ENCODE results near the gene GP2. TPM values are rescaled to one million over a fixed set of nuclear protein-coding genes. Genes with fewer than 3 reads are reported as not detected.

GP2 gene
- total RNA-seq, 1 donor from 2014 or later: not detected

GRCh38 chr16:20307240-20307671 lies 20.1 kb downstream of the GP2 start:
- DNase-seq (ENCODE audit: low read depth): no peak

DNA sequence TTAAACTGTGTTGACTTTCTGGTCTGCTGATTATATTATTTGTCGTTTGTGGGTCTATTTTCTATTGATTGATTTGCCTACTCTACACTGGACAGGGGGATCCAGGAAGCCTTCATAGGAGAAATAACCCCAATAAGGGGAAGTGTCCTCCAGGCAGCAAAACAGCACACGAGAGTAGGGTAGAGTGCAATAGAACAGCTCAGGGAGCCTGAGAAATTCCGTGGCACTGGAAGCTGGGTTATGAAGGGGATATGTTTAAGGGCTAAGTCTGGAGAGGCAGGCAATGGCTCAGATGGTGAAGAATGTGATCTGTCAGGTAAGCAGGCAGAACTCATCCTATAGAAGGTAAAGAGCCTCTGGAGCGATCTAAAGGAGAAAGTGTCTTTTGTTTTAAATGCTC lies 20.9 kb downstream of the GP2 start:
- DNase-seq (ENCODE audit: low read depth): no peak

DNA sequence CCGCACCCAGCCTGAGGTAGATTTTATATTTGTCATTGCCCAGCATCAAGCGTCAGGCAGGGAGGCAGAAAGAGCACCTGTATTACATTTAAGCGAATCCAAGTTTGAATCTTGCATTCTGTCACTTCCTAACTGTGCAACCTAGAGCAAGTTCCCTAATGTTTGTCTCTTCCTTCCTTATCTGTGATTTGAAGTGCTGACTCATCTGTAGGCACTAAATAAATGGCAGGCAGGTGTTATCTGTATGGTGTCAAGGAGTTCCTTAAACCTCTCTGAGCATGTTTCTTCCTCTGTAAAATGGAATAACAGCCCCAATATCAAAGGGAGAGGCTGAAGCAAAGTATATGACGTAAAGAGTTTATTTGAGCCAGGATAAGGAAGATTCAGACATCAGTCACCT lies 24.3 kb downstream of the GP2 start:
- DNase-seq (ENCODE audit: low read depth): no peak

GRCh38 chr16:20302389-20302788 lies 24.9 kb downstream of the GP2 start:
- no peak for DNase-seq (ENCODE audit: low read depth)

GRCh38 chr16:20301840-20302239 lies 25.5 kb downstream of the GP2 start:
- DNase-seq (ENCODE audit: low read depth): no peak

DNA sequence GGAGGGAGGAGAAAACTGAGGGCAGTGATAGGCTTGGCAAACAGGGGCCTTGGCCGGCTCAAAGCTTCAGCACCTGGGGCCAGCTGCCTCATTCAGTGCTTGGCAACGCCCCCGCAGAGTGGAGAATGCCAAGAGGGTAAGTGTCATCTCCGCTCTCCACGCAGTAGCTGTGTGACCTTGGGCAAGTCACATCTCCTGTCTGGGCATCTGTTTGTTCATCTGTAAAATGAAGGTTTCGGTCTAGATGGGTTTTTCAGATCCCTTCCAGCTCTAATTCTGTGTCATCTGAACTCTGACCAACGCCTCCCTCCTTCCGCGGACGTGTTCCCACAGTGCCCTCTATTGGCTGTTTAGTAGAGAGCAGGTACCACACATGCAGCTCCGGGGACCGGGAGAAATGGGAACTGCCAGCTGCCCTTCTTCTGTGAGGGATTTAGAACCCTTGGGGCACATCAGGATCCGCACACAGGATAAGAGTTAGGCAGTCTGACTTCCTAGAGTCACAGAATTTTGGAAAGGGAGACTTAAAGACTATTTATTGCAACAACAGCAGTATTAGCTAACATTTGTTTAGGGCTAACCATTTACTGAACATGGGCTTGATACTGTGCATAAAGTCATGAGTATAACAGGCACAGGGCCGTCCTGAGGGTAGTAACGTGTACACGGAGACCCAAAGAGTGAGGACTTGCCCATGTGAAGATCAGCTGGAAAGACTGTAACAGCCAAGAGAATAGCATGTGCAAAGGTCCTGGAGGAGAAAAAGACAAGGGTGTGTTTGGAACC lies 26.8 kb downstream of the GP2 start:
- DNase-seq (ENCODE audit: low read depth): peak; percentile 39

DNA sequence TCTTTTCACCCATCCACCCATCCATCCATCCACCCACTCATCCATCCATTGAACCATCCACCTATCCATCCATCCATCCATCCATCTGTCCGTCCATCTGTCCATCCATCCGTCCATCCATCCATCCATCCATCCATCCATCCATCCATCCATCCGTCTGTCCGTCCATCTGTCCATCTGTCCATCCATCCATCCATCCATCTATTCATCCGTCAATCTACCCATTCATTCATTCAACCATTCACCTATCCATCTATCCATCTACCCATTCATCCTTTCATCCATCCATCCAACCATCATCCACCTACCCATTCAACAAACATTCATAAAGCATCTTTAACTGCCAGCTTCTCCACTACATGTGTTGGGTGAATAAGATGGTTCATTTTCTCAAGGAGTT lies 28.9 kb downstream of the GP2 start:
- DNase-seq (ENCODE audit: low read depth): no peak

GRCh38 chr16:20291208-20292206 lies 35.8 kb downstream of the GP2 start:
- no peak for DNase-seq (ENCODE audit: low read depth)

- DNase-seq (ENCODE audit: low read depth): no peak
Measured at GRCh38 chr16:20289571-20289970, 37.7 kb downstream of the GP2 start.

- no peak for DNase-seq (ENCODE audit: low read depth)
Measured at GRCh38 chr16:20285993-20286499, 41.3 kb downstream of the GP2 start.

DNA sequence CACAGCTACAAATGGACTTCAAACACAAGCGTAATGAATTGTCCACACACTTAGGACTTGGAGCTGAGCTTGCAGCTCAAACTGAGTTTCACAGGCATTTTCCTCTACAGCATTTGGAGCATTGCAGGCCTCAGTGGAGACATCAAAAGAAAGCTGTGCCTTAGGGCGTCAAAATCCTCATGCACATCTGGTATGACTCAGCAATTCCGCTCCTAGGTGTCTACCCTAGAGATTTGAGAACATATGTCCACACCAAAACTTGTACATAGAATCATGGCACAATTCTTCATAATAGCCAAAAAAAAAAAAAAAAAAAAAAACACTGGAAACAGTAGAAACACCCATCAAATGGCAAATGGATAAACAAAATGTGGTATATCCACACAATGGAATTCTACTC lies 47.1 kb downstream of the GP2 start:
- no peak for DNase-seq (ENCODE audit: low read depth)

DNA sequence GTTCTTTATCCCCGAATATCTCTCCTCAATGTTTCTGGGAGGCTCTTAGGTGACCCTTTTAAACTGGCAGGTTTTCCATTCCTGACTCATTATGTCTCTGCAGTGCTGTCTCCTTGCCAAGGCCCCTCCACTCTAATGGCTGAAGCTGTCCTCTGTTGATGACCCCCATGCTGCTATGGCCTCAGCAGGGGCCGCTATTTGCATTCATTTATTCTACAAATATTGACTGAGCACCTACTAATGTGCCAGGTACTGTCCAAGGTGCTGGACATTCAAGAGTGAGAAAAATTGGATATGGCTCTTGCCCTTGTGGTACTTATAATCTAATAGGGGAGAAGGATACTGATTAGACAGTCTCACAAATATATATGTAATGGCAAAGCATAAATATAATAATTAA lies 55.4 kb downstream of the GP2 start:
- no peak for DNase-seq (ENCODE audit: low read depth)

- no peak for DNase-seq (ENCODE audit: low read depth)
Measured at GRCh38 chr16:20268409-20268808, 58.9 kb downstream of the GP2 start.

DNA sequence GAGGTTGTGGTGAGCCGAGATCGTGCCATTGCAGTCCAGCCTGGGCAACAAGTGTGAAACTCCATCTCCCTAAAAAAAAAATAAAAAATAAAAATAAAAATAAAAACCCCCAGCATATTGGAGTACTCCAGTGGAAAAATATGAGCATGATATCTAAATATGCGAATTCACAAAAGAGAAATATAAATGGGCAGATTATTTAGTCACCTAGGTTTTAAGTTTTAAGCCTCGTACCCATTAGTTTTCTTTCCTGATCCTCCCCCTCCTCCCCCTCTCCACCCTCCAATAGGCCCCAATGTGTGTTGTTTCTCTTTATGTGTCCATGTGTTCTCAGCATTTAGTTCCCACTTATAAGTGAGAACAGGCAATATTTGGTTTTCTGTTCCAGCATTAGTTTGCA lies 62.3 kb downstream of the GP2 start:
- DNase-seq (ENCODE audit: low read depth): no peak

DNA sequence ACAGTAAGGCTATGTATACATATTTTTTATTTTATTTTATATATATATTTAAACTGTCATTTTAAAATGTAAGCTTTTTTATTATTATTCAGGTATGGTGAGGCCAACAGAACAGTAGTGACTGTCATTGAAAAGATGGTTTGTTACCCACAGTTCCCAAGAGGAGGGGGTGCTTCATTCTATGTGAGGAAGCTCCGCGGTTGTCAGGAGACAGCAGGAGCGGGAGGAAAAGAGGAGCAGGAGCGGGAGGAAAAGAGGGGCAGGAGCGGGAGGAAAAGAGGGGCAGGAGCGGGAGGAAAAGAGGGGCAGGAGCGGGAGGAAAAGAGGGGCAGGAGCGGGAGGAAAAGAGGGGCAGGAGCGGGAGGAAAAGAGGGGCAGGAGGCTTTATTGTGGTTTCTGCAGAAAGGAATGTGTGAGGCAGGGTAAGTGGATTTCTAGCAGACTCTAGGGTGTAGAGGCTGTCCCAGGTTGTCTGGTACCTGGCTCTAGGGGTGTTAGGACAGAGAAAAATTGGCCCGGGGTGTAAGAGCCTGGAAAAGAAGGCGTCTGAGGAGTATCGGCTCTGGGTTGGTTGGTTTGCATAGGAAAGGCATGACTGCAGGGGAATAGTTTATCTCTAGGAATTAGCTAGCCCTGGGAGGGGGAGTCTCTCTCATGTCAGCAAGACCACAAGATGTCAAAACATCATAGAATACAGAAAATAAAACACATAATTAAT lies 64.0 kb downstream of the GP2 start:
- no peak for DNase-seq (ENCODE audit: low read depth)

GRCh38 chr16:20262248-20262647 lies 65.1 kb downstream of the GP2 start:
- DNase-seq (ENCODE audit: low read depth): no peak

DNA sequence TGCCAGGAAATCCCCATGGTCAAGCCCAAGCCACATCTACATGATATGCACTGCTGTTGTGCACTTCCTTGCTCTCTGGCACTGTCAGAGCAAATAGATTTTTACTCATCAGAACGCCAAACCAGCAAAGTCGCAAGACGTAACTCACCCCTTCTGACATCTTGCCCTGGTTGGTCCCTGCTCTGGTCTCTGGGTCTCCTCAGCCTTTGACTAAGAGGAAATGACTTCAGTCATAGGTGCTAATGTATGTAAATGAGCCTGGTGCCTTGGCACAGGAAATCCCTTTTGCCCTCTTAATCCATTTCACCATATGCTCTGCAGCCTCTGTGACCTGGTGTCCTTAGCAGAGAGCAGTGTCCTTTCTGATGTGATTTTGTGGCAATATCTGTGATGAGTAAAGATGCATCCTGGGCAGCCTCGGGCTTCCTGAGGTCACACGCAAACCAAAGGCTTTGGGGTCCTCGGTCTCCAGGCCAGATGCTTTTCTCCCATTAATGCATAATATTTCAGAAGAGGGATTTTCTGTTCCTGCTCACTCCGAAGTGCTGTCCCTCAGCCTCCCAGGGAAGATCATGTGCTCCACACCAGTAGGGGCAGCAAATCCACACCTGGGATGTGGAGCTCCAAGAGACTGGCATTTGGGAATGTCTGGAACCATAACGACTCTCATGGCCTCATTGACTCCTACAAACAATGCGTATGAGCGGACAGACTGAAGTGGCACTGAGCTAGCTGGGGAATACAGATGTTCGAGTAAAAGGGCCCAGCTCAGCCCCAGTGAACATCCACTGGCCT lies 66.9 kb downstream of the GP2 start:
- DNase-seq (ENCODE audit: low read depth): no peak
